Measurements from ENCODE around the gene IDE.
"Not testable (repeated sequence)": the region's sequence is repeated elsewhere in the genome, so short reads cannot be mapped to it uniquely, and the experiment has no call there.

Gene IDE

DNA sequence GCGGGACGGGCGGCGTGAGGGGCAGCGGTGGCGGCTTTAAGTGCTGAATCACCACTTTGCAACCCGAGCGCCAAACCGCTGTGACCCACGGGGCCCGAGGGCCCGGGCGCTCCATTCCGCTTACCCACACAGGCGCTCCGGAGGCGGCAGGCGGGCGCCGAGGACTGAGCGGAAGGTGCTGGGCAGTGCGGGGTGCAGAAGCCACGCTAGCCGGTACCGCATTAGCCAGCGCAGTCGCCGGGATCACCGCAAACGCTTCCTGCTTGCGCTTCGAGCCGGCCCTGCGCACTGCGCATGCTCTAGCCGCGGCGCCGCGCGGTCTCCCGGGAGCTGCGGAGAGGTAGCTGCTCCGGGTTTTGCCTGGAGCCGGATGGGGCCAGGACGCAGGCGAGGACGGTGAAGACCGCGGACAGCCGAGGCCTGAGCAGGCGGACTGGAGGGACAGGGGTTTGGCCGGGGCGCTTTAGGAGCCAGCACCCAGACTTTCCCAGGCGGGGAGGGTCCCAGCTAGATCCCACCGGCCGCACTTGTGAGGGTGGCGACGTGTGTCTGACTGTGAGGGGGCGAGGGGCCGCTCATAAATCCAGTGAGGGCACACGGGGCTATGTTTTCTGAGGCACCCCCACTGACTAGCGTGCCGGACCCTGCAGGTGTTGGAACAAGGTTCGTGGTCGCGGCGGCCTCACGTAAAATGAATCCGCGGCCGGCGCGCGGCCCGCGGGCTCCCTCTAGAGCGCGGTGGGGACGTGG is at the start of gene IDE:
Gene IDE, minus strand, starts transcription at position 296 of the 750 bp plus-strand sequence. Its CDS starts 74 bp downstream, at position 222.
- peak; percentile 71 for DNase-seq

DNA sequence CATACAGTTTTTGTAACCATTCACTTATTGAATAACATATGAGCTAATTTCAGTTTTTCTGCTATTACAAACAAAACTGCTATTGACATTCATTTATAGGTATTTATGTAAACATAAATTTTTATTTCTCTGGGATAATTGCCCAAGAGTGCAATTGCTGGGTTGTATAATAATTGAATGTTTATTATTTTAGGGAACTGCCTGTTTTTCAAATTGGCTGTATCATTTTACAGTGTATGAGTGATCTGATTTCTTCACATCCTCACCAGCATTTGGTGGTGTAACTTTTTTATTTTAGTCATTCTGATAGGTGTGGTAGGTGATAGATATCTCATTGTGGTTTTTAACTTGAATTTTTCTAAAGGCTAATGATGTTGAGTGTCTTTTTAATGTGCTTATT is 45.5 kb upstream of the IDE start:
- no peak for DNase-seq

DNA sequence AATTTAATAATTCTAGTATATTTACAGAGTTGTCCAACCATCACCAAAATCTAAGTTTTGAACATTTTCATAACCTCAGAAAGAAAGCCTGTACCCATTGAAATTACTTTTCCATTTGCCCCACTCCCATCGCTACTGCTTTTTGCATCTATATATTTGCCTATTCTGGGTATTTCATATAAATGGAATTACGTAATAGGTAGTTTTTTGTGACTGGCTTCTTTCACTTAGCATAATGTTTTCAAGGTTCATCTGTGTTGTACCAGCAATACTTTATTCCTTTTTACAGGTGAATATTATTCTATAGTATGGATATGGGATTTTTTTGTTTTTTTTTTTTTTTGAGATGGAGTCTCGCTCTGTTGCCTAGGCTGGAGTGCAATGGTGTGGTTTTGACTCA is 41.6 kb upstream of the IDE start:
- DNase-seq: no peak

DNA sequence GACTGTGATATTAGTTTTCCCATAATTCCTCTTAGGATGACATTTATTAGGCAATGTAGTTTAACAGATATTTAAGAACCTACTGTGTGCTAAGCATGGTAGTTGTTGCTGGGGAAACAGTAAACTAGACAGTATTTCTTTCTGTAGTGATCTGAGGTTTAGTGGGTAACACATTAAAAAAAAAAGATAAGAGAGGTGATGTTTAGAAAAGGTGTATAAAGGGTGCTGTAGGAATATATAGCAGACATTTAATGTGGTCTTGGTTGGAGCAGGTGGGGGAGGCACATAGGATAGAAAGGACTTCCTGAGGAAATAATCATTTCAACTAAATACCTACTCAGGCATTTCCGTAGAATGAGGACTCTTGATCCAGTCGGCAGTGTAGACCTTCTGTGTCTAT is 30.9 kb upstream of the IDE start:
- DNase-seq: no peak

DNA sequence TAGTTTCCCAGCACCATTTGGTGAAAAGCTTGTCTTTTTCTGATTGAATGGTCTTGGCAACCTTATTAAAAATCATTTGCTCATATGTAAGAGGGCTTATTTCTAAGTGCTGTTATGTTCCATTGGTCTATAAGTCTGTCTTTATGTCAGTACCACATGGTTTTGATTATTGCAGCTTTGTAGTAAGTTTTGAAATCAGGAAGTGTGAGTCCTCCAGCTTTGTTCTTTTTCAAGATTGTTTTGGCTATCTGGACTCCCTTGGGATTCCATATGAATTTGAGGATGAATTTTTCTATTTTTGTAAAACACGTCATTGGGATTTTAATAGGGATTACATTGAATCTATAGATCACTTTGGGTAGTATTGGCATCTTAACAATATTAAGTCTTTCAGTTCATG is 24.4 kb upstream of the IDE start:
- no peak for DNase-seq

DNA sequence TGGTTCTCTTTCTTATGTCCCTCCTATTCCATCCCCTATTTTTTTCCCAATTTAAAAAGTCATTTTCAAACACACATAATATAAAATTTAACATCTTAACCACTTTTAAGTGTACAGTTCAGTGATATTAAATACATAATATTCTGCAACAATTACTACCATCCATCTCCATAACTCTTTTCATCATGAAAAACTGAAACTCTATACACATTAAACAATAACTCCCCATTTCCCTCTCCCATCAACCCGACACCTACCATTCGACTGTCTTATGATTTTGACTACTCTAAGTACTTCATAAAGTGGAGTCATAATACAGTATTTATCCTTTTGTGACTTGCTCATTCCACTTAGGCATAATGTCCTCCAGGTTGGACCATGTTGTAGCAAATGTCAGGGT is 21.6 kb upstream of the IDE start:
- no peak for DNase-seq

DNA sequence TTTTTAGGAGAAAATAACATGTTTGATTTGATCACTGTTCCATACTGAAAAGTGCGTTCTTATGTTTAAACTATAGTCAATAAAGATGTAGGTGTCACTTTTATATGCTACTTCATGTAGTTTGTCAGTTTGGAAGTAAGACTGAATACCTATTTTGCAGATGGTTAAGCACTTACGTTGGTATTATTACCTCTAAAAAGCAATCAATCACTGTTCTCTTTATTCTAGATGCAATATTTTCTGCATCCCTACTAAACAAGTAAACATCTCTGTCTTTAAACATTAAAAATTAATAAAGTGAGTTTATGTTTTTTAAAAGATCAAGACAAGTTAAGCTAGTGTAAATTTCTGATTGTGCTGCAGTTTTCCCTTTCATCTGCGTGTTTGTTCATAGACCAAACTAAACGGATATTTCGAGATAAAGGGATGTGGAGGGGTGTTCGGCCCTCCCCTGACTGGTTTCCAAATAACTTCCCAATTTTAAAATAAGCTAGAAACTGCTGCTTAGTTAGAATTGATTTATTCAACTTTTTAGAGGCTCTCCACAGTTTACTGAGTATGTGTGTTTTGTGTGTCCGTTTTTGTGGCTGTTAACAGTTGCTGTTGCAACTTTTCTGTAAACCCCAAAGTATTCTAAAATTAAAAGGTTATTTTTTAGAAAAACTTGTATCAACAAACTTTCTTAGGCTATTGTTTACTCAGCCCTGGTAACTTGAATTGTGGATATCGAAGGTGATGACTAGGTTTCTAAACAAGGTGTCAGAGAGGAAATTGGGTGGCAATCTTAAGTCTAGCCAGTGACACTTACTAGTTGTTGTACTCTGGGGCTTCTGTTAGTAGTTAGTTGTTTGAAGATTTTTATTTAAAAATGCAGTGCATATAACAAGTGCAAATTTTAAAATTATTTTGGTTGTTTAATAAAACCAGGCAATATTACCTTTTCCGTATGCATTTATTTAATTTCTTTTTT is 20.0 kb upstream of the IDE start:
- DNase-seq: no peak

DNA sequence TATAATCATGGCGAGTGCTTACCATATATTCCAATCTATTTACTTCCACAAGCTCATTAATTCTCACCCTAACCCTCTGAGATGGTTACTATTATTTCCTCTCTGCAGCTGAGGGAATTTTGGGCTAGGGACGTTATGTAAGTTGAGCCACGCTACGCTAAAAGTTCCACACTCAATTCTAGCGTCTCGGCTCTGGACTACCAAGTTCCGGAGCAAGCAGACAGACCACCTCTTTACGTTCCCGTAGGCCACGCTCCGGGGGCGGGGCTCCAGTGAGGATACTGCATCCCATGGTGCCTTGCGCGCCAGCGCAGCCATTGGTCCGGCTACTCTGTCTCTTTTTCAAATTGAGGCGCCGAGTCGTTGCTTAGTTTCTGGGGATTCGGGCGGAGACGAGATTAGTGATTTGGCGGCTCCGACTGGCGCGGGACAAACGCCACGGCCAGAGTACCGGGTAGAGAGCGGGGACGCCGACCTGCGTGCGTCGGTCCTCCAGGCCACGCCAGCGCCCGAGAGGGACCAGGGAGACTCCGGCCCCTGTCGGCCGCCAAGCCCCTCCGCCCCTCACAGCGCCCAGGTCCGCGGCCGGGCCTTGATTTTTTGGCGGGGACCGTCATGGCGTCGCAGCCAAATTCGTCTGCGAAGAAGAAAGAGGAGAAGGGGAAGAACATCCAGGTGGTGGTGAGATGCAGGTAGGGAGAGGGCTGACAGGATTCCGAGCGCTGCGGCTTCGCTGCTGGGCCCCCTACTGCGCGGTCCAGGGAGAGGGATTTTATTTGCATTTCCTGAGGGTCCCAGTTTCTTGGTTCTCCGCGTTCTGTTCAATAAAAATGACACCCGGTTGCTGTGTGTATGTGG is 19.1 kb upstream of the IDE start, which contains the start of gene KIF11:
Gene KIF11, plus strand, starts transcription at position 370 of the 858 bp plus-strand sequence. Its CDS starts 246 bp downstream, at position 616.
- DNase-seq: peak; percentile 96

DNA sequence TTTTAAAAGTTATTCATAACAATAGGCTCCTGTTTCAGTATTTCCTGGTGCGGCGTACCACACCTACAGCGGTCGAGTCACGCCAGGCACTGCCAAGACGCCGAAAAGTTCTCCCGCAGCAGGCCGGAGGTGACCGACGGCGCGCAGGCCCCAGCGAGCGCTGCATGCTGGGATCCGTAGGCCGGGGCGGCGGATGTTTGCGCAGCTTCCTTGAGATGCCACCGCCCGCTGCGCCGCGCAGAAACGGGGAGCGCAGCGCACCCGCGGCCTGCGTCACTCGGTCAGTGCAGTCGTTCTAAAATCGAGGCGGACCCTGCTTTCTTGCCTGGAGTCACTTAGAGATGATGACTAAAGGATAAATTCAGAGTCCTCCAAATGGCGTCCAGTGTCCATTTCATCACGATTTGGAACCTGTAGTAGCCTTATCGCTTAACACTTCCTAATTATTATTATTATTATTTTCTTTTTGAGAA is 17.7 kb upstream of the IDE start:
- peak; percentile 85 for DNase-seq

DNA sequence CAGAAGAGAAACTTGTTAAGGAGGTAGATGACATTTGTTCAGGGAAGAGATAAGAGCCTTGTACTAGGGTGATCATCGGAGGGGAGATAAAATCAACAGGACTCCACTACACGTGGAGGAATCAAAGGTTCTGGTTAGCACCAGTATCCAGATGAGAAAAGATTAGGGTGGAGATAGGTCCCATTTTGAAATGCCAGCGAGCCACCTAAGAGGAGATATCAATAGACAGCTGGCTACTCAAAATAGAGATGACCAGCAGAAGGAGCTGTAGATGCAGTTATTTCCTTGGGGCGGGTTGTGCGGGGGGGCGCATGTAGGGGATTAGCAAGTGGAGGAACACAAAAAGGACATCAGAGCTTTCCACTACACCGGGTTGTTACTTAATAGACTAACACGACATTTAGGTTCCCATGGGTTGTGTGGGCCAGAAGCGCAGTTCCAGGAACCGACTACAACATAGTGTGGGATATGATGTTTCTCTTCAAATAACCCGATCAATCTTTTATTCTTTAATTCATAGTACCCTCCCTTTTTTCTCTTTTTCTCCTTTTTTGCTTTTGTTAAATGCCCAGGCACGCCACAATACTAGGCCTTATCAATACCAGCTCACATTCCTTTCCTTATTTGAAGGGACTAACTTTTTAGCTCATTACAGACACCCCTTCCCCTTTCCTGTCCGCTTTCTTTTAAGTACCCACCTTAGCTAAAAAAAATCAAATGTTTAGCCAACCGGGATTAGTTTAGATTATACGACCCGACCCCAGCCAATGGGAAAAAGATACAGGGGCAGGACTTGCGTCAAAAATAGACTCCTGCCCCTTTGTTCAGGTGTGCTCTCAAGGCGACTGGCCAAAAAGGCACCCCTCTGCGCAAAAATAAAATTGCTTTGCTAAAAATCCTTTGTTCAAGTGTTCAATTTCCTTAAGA is 17.0 kb upstream of the IDE start:
- peak; percentile 85 for DNase-seq

DNA sequence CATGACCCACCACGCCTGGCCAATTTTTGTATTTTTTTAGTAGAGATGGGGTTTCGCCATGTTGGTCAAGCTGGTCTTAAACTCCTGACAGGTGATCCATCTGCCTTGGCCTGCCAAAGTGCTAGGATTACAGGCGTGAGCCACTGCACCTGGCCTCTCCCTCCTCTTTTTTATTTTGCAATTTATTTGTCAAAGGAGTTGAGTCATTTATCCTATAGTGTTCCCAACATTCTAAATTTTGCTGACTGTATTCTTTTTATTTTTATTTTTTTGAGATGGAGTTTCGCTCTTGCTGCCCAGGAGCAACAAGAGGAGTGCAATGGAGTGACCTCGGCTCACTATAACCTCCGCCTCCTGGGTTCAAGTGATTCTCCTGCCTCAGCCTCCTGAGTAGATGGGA is 8.5 kb upstream of the IDE start:
- DNase-seq: not testable (repeated sequence)

DNA sequence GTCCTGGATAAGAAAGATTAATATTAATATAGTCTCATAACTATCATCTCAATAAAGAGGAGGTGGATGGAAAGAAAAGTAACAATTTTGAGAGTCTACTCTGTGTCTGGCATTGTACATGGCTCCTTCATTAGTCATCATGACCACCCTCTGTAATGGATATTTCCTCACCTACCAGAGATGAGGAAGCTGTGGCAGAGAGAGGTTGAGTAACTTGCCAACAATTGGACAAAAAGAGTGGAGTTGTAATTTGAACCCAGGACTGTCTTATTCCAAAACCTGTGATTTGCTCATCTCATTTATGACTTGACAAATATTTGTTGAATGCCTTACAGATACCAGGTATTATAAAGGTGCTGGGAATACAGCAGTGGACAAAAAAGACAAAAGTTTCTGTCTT is 2.1 kb upstream of the IDE start:
- DNase-seq: no peak

DNA sequence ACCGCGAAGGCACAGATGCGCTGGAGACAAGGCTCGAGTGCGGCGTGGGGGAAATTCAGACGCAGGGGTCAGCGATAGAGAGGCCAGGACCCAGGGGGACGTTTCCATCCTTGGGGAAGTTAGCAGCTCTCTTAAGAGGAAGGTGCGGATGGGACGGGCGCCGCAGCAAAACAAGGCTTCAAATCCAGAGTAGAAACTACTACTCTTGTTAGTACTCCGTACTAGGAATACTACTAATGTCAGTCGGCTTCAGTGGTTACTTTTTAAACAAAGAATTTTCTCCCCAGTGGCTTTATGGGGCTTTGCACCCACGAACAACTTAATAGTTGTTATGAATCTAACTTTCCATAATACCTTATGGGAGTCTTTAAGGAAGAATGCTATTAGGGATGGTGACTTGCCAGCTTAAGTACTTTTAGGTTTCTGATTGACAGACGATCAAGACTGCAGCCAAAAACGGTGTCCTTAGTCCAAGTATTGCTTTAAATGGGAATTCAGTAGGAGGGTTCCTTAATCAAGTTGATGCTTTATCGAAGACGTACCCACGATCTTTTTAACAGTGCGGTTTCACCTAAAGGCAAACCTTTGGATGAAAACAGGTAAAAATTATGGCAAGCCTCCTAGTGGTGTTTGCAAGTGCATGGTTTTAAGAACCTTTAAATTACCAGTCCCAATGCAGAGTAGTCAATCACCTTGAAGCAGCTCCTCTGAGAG is 812 bp upstream of the IDE start:
- peak; percentile 71 for DNase-seq

DNA sequence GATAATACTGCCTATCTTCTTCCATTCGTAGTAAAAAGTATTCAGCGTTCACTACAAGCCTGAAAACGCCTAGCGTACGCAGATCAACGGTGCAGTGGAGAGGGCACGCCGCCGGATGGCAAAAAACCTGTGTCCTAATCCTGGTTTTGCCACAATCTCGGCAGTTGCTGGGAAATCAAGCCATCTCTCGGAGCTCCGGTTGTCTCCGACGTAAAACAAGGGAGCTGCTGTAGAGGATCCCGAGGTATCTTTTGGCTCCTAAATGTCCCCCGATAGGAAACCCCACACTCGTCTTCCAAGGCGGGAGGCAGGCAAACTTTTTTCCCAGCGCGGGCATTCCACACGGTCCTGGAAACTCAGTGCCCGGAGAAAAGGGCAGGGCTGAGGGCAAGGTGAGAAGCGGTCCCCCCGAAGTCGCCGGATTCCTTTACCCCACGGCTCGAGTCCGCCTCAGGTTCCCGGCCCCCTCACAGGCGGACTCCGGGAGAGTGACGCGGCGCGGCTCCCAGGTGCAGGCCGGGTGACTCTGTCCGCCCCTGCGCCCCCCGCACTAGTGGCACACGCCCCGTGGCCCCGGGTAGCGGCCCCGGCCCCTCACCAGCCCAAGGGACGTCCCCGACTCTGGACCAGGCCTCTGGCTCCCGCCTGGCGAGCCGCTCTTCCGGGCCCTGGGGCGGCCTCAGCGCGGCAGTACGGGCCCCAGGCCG is 649 bp downstream of the IDE start:
- DNase-seq: peak; percentile 45

DNA sequence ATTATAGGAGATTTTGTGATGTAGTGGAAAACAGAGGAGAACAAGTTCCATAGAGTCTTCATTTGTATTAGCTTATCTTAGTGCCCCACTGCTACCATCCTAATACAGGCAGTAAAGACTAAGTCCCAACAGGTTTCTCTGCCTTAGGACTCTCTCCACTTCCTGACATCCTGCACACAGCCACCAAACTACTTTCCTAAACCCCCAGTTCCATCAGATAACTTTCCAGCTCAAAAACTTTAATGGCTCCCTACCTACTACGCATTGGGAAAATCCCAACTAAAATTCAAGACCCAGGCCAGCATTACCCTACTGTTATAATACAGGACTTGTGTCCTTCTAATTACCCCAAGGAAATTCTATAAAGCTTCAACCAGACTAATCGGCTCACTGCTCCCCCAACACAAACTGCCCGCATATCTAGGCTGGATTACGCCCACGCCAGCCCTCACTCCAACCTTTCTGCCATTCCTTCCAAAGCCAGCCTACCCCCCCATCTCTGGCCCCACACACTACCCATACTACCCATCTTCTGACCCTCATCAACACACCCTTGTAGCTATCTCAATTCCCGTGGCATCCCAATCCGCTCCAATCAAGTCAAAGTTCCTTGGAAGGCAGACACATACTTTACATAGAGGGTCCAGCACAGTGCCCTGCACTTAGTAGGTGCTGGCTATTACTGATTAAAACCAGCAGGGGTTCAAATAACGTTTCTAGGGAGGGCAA is 1.4 kb downstream of the IDE start:
- peak; percentile 45 for DNase-seq

DNA sequence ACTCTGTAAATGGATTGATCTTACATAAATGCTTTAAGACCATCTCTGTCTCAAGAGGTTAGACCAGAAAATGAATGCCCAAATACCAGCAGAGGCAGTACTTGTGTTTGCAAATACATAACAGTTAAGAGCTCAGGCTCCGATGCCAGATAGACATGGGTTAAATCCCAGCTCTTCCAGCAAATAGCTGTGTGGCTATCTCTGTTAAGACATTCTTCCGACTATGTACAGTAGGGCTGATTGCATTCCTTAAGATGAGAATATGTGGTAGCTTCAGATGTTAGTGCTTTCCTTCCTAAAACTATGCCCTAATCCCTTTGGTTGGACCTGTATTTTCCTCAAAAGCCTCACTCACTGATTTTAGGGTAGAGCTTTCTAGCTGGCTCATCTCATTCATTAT is 2.2 kb downstream of the IDE start:
- DNase-seq: no peak

DNA sequence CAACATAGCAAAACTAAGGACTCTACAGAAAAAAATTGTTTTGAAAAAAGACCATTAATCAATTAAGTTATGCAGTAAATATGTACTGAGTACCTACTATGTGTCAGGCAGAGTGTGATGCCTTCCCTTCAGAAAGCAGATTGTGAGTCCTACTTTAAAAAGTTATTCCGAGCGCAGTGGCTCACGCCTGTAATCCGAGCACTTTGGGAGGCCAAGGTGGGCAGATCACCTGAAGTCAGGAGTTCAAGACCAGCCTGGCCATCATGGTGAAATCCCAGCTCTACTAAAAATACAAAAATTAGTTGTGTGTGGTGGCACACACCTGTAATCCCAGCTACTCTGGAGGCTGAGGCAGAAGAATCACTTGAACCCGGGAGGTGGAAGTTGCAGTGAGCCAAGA is 4.2 kb downstream of the IDE start:
- not testable (repeated sequence) for DNase-seq

DNA sequence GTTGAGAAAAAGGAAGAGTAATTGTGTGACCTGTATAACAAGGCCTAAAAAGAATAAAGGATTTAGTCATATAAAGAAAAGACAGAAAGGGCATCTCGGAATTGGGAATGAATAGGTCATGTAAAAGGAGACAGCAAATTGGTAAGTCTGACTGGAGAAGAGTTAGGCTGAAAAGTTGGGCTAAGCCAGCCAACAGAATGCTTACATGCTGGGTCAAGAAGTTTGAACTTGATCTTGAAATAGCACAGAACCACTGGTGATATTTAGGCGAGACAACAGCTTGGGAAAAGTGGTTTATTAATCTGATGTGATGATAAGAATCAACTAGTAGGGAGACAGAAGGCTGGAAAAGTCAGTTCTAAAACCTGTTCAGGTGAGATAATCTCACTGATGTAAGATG is 4.8 kb downstream of the IDE start:
- DNase-seq: no peak

DNA sequence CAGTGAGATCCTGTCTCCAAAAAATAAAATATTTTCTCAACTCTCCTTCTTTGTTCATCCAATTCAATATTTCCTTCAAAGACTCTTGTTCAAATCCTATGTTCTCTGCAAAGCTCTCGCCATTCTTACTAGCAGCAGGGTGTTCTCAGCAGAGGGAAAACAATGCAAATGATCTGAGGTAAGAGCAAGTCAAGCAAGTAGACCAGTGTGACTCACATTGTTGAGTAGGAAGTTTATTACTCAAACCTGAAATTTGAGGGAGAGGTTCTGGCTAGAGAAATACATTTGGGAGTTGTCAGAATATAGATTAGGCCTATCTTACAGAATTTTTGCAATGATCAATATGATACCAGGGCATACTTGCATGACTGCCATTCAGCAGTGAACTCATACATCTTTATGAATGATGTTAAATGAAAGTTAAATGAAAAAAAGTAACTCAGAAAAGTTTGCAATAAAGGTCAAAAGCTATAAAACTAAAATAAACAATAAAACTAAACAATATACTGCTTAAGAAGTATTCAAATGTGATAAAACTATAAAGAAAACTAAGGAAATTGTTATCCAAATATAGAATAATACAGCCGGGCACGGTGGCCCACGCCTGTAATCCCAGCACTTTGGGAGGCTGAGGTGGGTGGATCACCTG is 5.8 kb downstream of the IDE start:
- DNase-seq: no peak
